Stimulated activated CD4-positive, alpha-beta T cell treated with anti-CD3 and anti-CD28 coated beads, Interleukin-1b, Interleukin-23, amount 100 ng/mL, for 1 hour (primary cell): ENCODE results near the gene DIAPH2.

Experiments used
- DNase-seq, 2 donors: peaks; one replicate each; pipeline ENCODE4 v3.0.0-alpha.2; 2020; ENCODE audit warnings: low read depth in 2 of 2

DIAPH2 gene

GRCh38 chrX:97306771-97307470 lies 622.3 kb downstream of the DIAPH2 start:
- DNase-seq = no peak

- no peak for DNase-seq
Observed at GRCh38 chrX:97308171-97308570, 623.5 kb downstream of the DIAPH2 start.

GRCh38 chrX:97309487-97310116 lies 625.0 kb downstream of the DIAPH2 start:
- no peak for DNase-seq

- no peak for DNase-seq
Observed at GRCh38 chrX:97310373-97310772, 625.7 kb downstream of the DIAPH2 start.

GRCh38 chrX:97311066-97311778 lies 626.6 kb downstream of the DIAPH2 start:
- DNase-seq = no peak

- no peak for DNase-seq
Observed at GRCh38 chrX:97314345-97314744, 629.7 kb downstream of the DIAPH2 start.

GRCh38 chrX:97315939-97316338 lies 631.3 kb downstream of the DIAPH2 start:
- DNase-seq = no peak

GRCh38 chrX:97320305-97320704 lies 635.7 kb downstream of the DIAPH2 start:
- no peak for DNase-seq

GRCh38 chrX:97322401-97322800 lies 637.8 kb downstream of the DIAPH2 start:
- no peak for DNase-seq

GRCh38 chrX:97326456-97326855 lies 641.8 kb downstream of the DIAPH2 start:
- no peak for DNase-seq

- DNase-seq = no peak
Observed at GRCh38 chrX:97328853-97329390, 644.3 kb downstream of the DIAPH2 start.

GRCh38 chrX:97330151-97330550 lies 645.5 kb downstream of the DIAPH2 start:
- no peak for DNase-seq

GRCh38 chrX:97332963-97333362 lies 648.3 kb downstream of the DIAPH2 start:
- DNase-seq = no peak

GRCh38 chrX:97334850-97335249 lies 650.2 kb downstream of the DIAPH2 start:
- no peak for DNase-seq

- DNase-seq = no peak
Observed at GRCh38 chrX:97344724-97345123, 660.1 kb downstream of the DIAPH2 start.

GRCh38 chrX:97358941-97359340 lies 674.3 kb downstream of the DIAPH2 start:
- DNase-seq = no peak

GRCh38 chrX:97363843-97364242 lies 679.2 kb downstream of the DIAPH2 start:
- no peak for DNase-seq

- DNase-seq = no peak
Observed at GRCh38 chrX:97366237-97366636, 681.6 kb downstream of the DIAPH2 start.

GRCh38 chrX:97367125-97367524 lies 682.5 kb downstream of the DIAPH2 start:
- no peak for DNase-seq

- no peak for DNase-seq
Observed at GRCh38 chrX:97369947-97370346, 685.3 kb downstream of the DIAPH2 start.

- no peak for DNase-seq
Observed at GRCh38 chrX:97372001-97372766, 687.5 kb downstream of the DIAPH2 start.

- no peak for DNase-seq
Observed at GRCh38 chrX:97374266-97374665, 689.6 kb downstream of the DIAPH2 start.
